Smooth muscle cell (in vitro differentiated cells): Measurements from ENCODE around the gene SPTBN4. TPM values are rescaled to one million over a fixed set of nuclear protein-coding genes. Genes with fewer than 3 reads are reported as not detected.
"Not testable (repeated sequence)": the region's sequence is repeated elsewhere in the genome, so short reads cannot be mapped to it uniquely, and the experiment has no call there.

Source experiments
- DNase-seq: peaks from one replicate; lab custom pipeline; 2025; ENCODE audit not compliant: unreplicated experiment; lab: John Stamatoyannopoulos, UW
- H2AFZ ChIP-seq: fragments of 200-600 bp; sonication (generic); 2 replicates; pipeline ENCODE4 v1.6.0; 2016; ENCODE audit warnings: antibody characterized with exemption, low read depth, mild to moderate bottlenecking
- H3F3A ChIP-seq: fragments of 200-600 bp; sonication (generic); 2 replicates; pipeline ENCODE4 v1.6.0; 2017; ENCODE audit warnings: antibody characterized with exemption, low read depth
- H3K27ac ChIP-seq: fragments of 200-600 bp; sonication (generic); 2 replicates; pipeline ENCODE4 v1.5.1; 2016; ENCODE audit warnings: low read depth, mild to moderate bottlenecking
- H3K27me3 ChIP-seq: fragments of 200-600 bp; sonication (generic); 2 replicates; pipeline ENCODE4 v1.6.1; 2016; ENCODE audit warnings: low read depth, mild to moderate bottlenecking
- H3K36me3 ChIP-seq: fragments of 200-600 bp; sonication (generic); 2 replicates; pipeline ENCODE4 v1.5.1; 2016; ENCODE audit warnings: low read depth
- H3K4me1 ChIP-seq: fragments of 200-600 bp; sonication (generic); 2 replicates; pipeline ENCODE4 v1.5.1; 2016; ENCODE audit warnings: low read depth
- H3K4me2 ChIP-seq: fragments of 200-600 bp; sonication (generic); 2 replicates; pipeline ENCODE4 v1.6.0; 2016; ENCODE audit warnings: mild to moderate bottlenecking
- H3K4me3 ChIP-seq: fragments of 200-600 bp; sonication (generic); 2 replicates; pipeline ENCODE4 v1.5.1; 2016; ENCODE audit warnings: mild to moderate bottlenecking
- H3K79me2 ChIP-seq: fragments of 200-600 bp; sonication (generic); 2 replicates; pipeline ENCODE4 v1.6.0; 2016; ENCODE audit warnings: low read depth, mild to moderate bottlenecking
- H3K9ac ChIP-seq: fragments of 200-600 bp; sonication (generic); 2 replicates; pipeline ENCODE4 v1.6.0; 2016; ENCODE audit warnings: low read depth
- H3K9me3 ChIP-seq: fragments of 200-600 bp; sonication (generic); replicated peaks from 2 replicates; pipeline ENCODE4 v1.5.1; 2016; ENCODE audit warnings: low read depth
- H4K20me1 ChIP-seq: fragments of 200-600 bp; sonication (generic); 2 replicates; pipeline ENCODE4 v1.6.0; 2016; ENCODE audit warnings: low read depth
- WGBS: methylation state at CpG from one replicate; pipeline ENCODE4 v1.1.7; 2016; ENCODE audit warnings: low lambda C conversion rate; 5-methylcytosine and 5-hydroxymethylcytosine counted together
- polyA plus RNA-seq: library from polyadenylated mRNA; unstranded; fragments of >200 nt; fragmentation: Nextera tagmentation; extraction: Ambion mirVana; gene quantifications from 2 replicates; pipeline ENCODE4 v1.2.1, GENCODE V29; 2016
- total RNA-seq: library from RNA; depleted of rRNA; stranded (reverse); fragments of >200 nt; gene quantifications from 2 replicates; pipeline ENCODE4 v1.2.3, GENCODE V29; 2014
- TF ChIP-seq, protein P1 (sequence below): fragments of 200-600 bp; sonication (generic); IDR thresholded peaks from 2 replicates; pipeline ENCODE4 v1.5.1; 2017; ENCODE audit warnings: borderline replicate concordance, mild to moderate bottlenecking, antibody characterized with exemption; ENCODE audit not compliant: insufficient read depth, poor library complexity, severe bottlenecking

Gene SPTBN4
- total and polyA plus RNA-seq, 2 experiments from 2014 or later: 1.0 to 1.2 TPM

DNA sequence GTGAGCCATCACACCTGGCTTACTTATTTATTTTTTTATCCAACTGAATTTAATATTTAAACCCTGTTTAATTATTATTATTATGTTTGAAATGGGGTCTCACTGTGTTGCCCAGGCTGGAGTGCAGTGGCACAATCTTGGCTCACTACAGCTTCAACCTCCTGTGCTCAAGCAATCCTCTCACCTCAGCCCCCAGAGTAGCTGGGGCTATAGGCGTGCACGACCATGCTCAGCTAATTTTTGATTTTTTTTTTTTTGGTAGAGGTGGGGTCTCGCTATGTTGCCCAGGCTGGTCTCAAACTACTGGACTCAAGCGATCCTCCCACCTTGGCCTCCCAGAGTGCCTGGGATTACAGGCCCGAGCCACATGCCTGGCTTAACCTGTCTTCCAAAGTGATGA lies 32.5 kb downstream of the SPTBN4 start:
- Histone ChIP-seq H3F3A (no peaks in the 10 kb centered on the region), H4K20me1 (no peaks in the 10 kb centered on the region), H3K4me2 (no peak overlapping the region), H3K27ac (no peak overlapping the region), H3K36me3 (no peaks in the 10 kb centered on the region), H2AFZ (no peak overlapping the region), H3K79me2 (no peaks in the 10 kb centered on the region), H3K4me1 (no peaks in the 10 kb centered on the region), H3K4me3 (no peak overlapping the region), H3K9ac (no peak overlapping the region), H3K9me3 (no peaks in the 10 kb centered on the region), H3K27me3 (peaks cover 17% of the 10 kb centered on the region)
- no peak for DNase-seq
- TF ChIP-seq, protein P1, sequence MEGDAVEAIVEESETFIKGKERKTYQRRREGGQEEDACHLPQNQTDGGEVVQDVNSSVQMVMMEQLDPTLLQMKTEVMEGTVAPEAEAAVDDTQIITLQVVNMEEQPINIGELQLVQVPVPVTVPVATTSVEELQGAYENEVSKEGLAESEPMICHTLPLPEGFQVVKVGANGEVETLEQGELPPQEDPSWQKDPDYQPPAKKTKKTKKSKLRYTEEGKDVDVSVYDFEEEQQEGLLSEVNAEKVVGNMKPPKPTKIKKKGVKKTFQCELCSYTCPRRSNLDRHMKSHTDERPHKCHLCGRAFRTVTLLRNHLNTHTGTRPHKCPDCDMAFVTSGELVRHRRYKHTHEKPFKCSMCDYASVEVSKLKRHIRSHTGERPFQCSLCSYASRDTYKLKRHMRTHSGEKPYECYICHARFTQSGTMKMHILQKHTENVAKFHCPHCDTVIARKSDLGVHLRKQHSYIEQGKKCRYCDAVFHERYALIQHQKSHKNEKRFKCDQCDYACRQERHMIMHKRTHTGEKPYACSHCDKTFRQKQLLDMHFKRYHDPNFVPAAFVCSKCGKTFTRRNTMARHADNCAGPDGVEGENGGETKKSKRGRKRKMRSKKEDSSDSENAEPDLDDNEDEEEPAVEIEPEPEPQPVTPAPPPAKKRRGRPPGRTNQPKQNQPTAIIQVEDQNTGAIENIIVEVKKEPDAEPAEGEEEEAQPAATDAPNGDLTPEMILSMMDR: no peak
- WGBS: 92% methylated on average over 5 of the region's 5 CpGs

DNA sequence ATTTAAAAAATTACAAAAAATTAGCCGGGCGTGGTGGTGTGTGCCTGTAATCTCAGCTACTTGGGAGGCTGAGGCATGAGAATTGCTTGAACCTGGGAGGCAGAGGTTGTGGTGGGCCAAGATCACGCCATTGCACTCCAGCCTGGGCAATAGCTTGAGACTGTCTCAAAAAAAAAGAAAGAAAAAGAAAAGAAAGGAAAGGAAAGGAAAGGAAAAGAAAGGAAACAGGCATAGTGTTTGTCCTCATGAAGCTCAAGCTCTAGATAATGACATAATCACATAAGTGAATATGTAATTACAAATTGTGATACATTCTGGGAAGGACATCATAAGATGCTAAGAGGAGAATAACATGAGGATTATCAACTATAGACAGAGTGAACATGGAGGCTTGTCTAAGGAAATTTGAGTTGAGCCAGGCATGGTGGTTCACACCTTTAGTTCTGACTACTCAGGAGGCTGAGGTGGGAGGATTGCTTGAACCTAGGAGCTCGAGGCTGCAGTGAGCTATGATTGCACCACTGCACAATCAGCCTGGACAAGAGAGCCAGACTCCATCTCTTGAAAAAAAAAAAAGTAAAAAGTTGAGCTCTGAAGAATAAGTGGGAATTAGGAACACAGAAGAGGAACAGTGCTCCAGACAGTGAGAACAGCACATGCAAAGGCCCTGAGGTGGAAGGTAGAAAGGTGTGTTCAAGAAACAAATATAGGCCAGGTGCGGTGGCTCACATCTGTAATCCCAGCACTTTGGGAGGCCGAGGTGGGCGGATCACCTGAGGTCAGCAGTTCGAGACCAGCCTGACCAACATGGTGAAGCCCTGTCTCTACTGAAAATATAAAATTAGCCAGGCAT lies 34.1 kb downstream of the SPTBN4 start:
- not testable (repeated sequence) for H3K9ac ChIP-seq, H3K4me2 ChIP-seq, H3K36me3 ChIP-seq, H3K4me3 ChIP-seq, H2AFZ ChIP-seq, H3K27ac ChIP-seq, H4K20me1 ChIP-seq, H3K79me2 ChIP-seq, H3F3A ChIP-seq, H3K4me1 ChIP-seq, DNase-seq, H3K9me3 ChIP-seq
- WGBS: 88% methylated on average over 8 of the region's 8 CpGs
- H3K27me3 ChIP-seq: peaks cover 14% of the 10 kb centered on the region

- no peak for DNase-seq
- WGBS: 90% methylated on average over 4 of the region's 4 CpGs
- Histone ChIP-seq H3K36me3 (no peaks in the 10 kb centered on the region), H3K4me2 (no peak overlapping the region), H3K9me3 (no peaks in the 10 kb centered on the region), H3K27me3 (peaks cover 18% of the 10 kb centered on the region), H3F3A (no peaks in the 10 kb centered on the region), H3K79me2 (no peaks in the 10 kb centered on the region), H3K27ac (no peak overlapping the region), H3K4me1 (no peaks in the 10 kb centered on the region), H2AFZ (no peak overlapping the region), H4K20me1 (no peaks in the 10 kb centered on the region), H3K9ac (no peak overlapping the region), H3K4me3 (no peak overlapping the region)
- TF ChIP-seq, protein P1: no peak
These were observed 34.8 kb downstream of the SPTBN4 start for GRCh38 chr19:40501599-40501998.

- TF ChIP-seq, protein P1: no peak
- no peaks in the 10 kb centered on the region for H3K36me3 ChIP-seq
- H3K9me3 ChIP-seq: no peaks in the 10 kb centered on the region
- no peak overlapping the region for H3K27ac ChIP-seq
- H2AFZ ChIP-seq: no peak overlapping the region
- H3K9ac ChIP-seq: no peak overlapping the region
- H3K4me3 ChIP-seq: no peak overlapping the region
- DNase-seq: no peak
- WGBS: 88% methylated on average over 6 of the region's 13 CpGs
- no peaks in the 10 kb centered on the region for H3K79me2 ChIP-seq
- peaks cover 18% of the 10 kb centered on the region for H3K27me3 ChIP-seq
- no peaks in the 10 kb centered on the region for H3F3A ChIP-seq
- H3K4me2 ChIP-seq: no peak overlapping the region
- H3K4me1 ChIP-seq: no peaks in the 10 kb centered on the region
- H4K20me1 ChIP-seq: no peaks in the 10 kb centered on the region
These were observed 35.3 kb downstream of the SPTBN4 start for GRCh38 chr19:40502081-40502480.
